Endothelial cell of umbilical vein (primary cell): Measurements from ENCODE around the gene CTDSPL. TPM values are rescaled to one million over a fixed set of nuclear protein-coding genes. Genes with fewer than 3 reads are reported as not detected.

Experiments used
- BruUV-seq: library from RNA; stranded (reverse); fragments of 400-500 nt; replicated peaks from 2 replicates; lab custom pipeline; 2021; lab: Mats Ljungman, UMichigan
- CTCF ChIA-PET: fragments of 300-600, 350-600 bp; sonication (Branson Sonifier 250); formaldehyde crosslinking; loops from one replicate; lab custom pipeline; 2021; ENCODE audit warnings: antibody characterized with exemption, inconsistent platforms; lab: Charles Lee
- POLR2A ChIA-PET: fragments of 300-600, 350-600 bp; sonication (Branson Sonifier 250); formaldehyde crosslinking; loops from one replicate; lab custom pipeline; 2021; ENCODE audit warnings: antibody characterized with exemption, inconsistent platforms; lab: Charles Lee
- DNase-seq: peaks from one replicate; pipeline ENCODE4 v3.0.0-alpha.2; 2011; ENCODE audit warnings: low read depth, low spot score
- FAIRE-seq: peaks from 2 replicates; lab custom pipeline; 2011; peaks lifted over from hg19 to GRCh38; lab: Jason Lieb, UNC
- H2AFZ ChIP-seq: 2 replicates; pipeline ENCODE4 v1.6.0; 2012; ENCODE audit warnings: low read depth, low read length, control low read depth, inconsistent platforms
- H3K27ac ChIP-seq: 2 replicates; pipeline ENCODE4 v1.5.1; 2011; ENCODE audit warnings: low read depth, mild to moderate bottlenecking, control low read depth, low read length, moderate library complexity; ENCODE audit not compliant: insufficient read depth
- H3K27me3 ChIP-seq, 2 experiments: 2 replicates each; pipeline versions ENCODE4 v1.6.0 to v1.6.1; 2011; ENCODE audit warnings: low read length in 2 of 2, mixed read lengths in 1 of 2; ENCODE audit not compliant: control insufficient read depth in 2 of 2, insufficient read depth in 2 of 2
- H3K36me3 ChIP-seq, 2 experiments: 2 replicates in 1 of 2; 3 replicates in 1 of 2; pipeline ENCODE4 v1.5.1; 2011; ENCODE audit warnings: low read length in 2 of 2, mild to moderate bottlenecking in 1 of 2, moderate library complexity in 1 of 2; ENCODE audit not compliant: control insufficient read depth in 2 of 2, insufficient read depth in 2 of 2; ENCODE audit errors: extremely low read depth in 1 of 2
- H3K4me1 ChIP-seq: 3 replicates; pipeline ENCODE4 v1.5.1; 2011; ENCODE audit warnings: mild to moderate bottlenecking, low read length; ENCODE audit not compliant: control insufficient read depth, insufficient read depth; ENCODE audit errors: extremely low read depth
- H3K4me2 ChIP-seq: 2 replicates; pipeline ENCODE4 v1.6.1; 2011; ENCODE audit warnings: low read length, control low read depth, mixed read lengths; ENCODE audit not compliant: insufficient read depth
- H3K4me3 ChIP-seq, 3 experiments: fragments of 200-600 bp in 1 of 3; sonication (generic), shearing (Covaris generic) in 1 of 3; replicated peaks in 1 of 3; 2 replicates each; pipeline ENCODE4 v1.5.1; 2011 to 2016; ENCODE audit warnings: control low read depth in 3 of 3, low read length in 3 of 3, mild to moderate bottlenecking in 2 of 3, inconsistent platforms in 1 of 3, low read depth in 1 of 3, moderate library complexity in 1 of 3; ENCODE audit not compliant: insufficient read depth in 1 of 3
- H3K79me2 ChIP-seq: 2 replicates; pipeline ENCODE4 v1.6.0; 2012; ENCODE audit warnings: low read length, inconsistent platforms; ENCODE audit not compliant: control insufficient read depth, insufficient read depth
- H3K9ac ChIP-seq: replicated peaks from 2 replicates; pipeline ENCODE3; 2011; ENCODE audit warnings: low read length, control low read depth; ENCODE audit not compliant: insufficient read depth; ENCODE audit errors: extremely low read depth
- H3K9me1 ChIP-seq: replicated peaks from 3 replicates; pipeline ENCODE4 v1.6.0; 2011; ENCODE audit warnings: mild to moderate bottlenecking, low read length; ENCODE audit not compliant: control insufficient read depth, insufficient read depth; ENCODE audit errors: extremely low read depth
- H3K9me3 ChIP-seq: replicated peaks from 2 replicates; pipeline ENCODE4 v1.5.1; 2012; ENCODE audit warnings: low read length, inconsistent platforms; ENCODE audit not compliant: control insufficient read depth, insufficient read depth
- H4K20me1 ChIP-seq: replicated peaks from 2 replicates; pipeline ENCODE3; 2011; ENCODE audit warnings: mild to moderate bottlenecking, low read length; ENCODE audit not compliant: control insufficient read depth, insufficient read depth; ENCODE audit errors: extremely low read depth
- CTCF ChIP-seq, 2 donors: IDR thresholded peaks; 1 replicate in 1 of 2; 2 replicates in 1 of 2; pipeline ENCODE4 v1.5.1; 2011; ENCODE audit warnings: low read length in 2 of 2, mild to moderate bottlenecking in 2 of 2, moderate library complexity in 2 of 2, control low read depth in 1 of 2, inconsistent platforms in 1 of 2, low read depth in 1 of 2; ENCODE audit not compliant: insufficient read depth in 1 of 2; ENCODE audit errors: extremely low read depth in 1 of 2
- EZH2 ChIP-seq: IDR thresholded peaks from 2 replicates; pipeline ENCODE4 v1.6.1; 2012; ENCODE audit warnings: borderline replicate concordance, low read depth, mild to moderate bottlenecking, moderate library complexity, low read length, inconsistent platforms; ENCODE audit not compliant: severe bottlenecking
- FOS ChIP-seq: IDR thresholded peaks from 2 replicates; pipeline ENCODE4 v1.6.1; 2011; ENCODE audit warnings: mild to moderate bottlenecking, low read length, moderate library complexity, borderline replicate concordance; ENCODE audit not compliant: insufficient read depth
- GATA2 ChIP-seq: IDR thresholded peaks from 2 replicates; pipeline ENCODE4 v1.7.0; 2011; ENCODE audit warnings: low read depth, mild to moderate bottlenecking, moderate library complexity, mixed read lengths, low read length; ENCODE audit not compliant: insufficient read length, insufficient read depth
- JUN ChIP-seq: IDR thresholded peaks from 2 replicates; pipeline ENCODE4 v1.6.1; 2011; ENCODE audit warnings: borderline replicate concordance, low read depth; ENCODE audit not compliant: insufficient read length, insufficient read depth
- MAX ChIP-seq: IDR thresholded peaks from 2 replicates; pipeline ENCODE4 v1.6.1; 2011; ENCODE audit not compliant: insufficient read depth, insufficient read length
- MYC ChIP-seq: IDR thresholded peaks from one replicate; pipeline ENCODE4 v1.6.1; 2011; ENCODE audit warnings: mild to moderate bottlenecking, low read depth, low read length
- POLR2A ChIP-seq: IDR thresholded peaks from 2 replicates; pipeline ENCODE4 v1.6.1; 2012; ENCODE audit warnings: low read depth, mild to moderate bottlenecking, control low read depth, low read length
- POLR2AphosphoS5 ChIP-seq: IDR thresholded peaks from 2 replicates; pipeline ENCODE4 v1.6.1; 2012; ENCODE audit warnings: low read depth, mild to moderate bottlenecking, control low read depth, low read length, moderate library complexity; ENCODE audit not compliant: insufficient read depth
- dilution Hi-C: fragments of 300-500 bp; cut with MboI; formaldehyde crosslinking; loops from one replicate; pipeline ENCODE4 v1.15.0; 2019; ENCODE audit warnings: low sequenced_read_pairs; ENCODE audit not compliant: extremely low pct_ligation_motif_present
- intact Hi-C: fragments of 100-400 bp; cut with micrococcal nuclease; formaldehyde crosslinking; loops from one replicate; pipeline ENCODE4 v1.10.0; 2022
- polyA plus RNA-seq, 4 experiments: library from polyadenylated mRNA; depleted of rRNA in 3 of 4; stranded (reverse) in 3 of 4; unstranded in 1 of 4; fragments of >200 nt; gene quantifications; 2 replicates each; pipeline versions ENCODE4 v1.2.1 to v1.2.3, GENCODE V29; 2011 to 2012; ENCODE audit warnings: missing spikeins in 1 of 4
- total RNA-seq: library from RNA; stranded (reverse); gene quantifications from 2 replicates; pipeline ENCODE4 v1.2.3, GENCODE V29; 2021

Gene CTDSPL
- total and polyA plus RNA-seq, 2 donors (not counting 3 experiments of a cell fraction or from before 2014, with no cell fraction given) = 30.1 to 43.2 TPM

GRCh38 chr3:37945807-37946530 lies 84.3 kb downstream of the CTDSPL start:
- no peaks in the 10 kb centered on the region for H3K27me3 ChIP-seq
- no TSS peak for BruUV-seq
- H3K9me3 ChIP-seq = no peaks in the 10 kb centered on the region
- DNase-seq (peak; percentile 87), FAIRE-seq (peak; percentile 93)
- intact Hi-C loops (loop anchor here (1.0 kb wide), 1 partner anchor 10 kb away; no protein-coding TSS in a partner anchor), dilution Hi-C loops (no loop called here)
- ChIA-PET CTCF (interaction anchor here (1.0 to 3.7 kb wide), 9 partner anchors 11 to 91 kb away, joined by 3 to 32 read pairs (median 4); no protein-coding TSS in a partner anchor), POLR2A (no interaction called here)
- H3K9me1 ChIP-seq = no peaks in the 10 kb centered on the region
- TF ChIP-seq FOS = no peak
- TF ChIP-seq JUN = peak; percentile 23
- TF ChIP-seq MYC = peak; percentile 61
- peak; percentile 75 for TF ChIP-seq POLR2AphosphoS5
- TF ChIP-seq MAX = no peak
- peak; percentile 90 for TF ChIP-seq GATA2
- no peak for TF ChIP-seq CTCF (IDR thresholded peaks at IDR 0.05; ENCODE audit: extremely low read depth in 1 of 2, insufficient read depth in 1 of 2, low read depth in 1 of 2, low read length in 2 of 2)
- TF ChIP-seq EZH2 = no peak
- TF ChIP-seq POLR2A = peak; percentile 35
- H4K20me1 ChIP-seq = no peaks in the 10 kb centered on the region
- peak overlapping the region; percentile 16 for H3K27ac ChIP-seq
- no peak overlapping the region for H2AFZ ChIP-seq
- no peak overlapping the region for H3K4me3 ChIP-seq
- no peaks in the 10 kb centered on the region for H3K79me2 ChIP-seq
- H3K4me1 ChIP-seq = peaks cover 27% of the 10 kb centered on the region
- H3K4me2 ChIP-seq = peak overlapping the region; percentile 37
- no peaks in the 10 kb centered on the region for H3K36me3 ChIP-seq
- H3K9ac ChIP-seq = no peak overlapping the region
